Measurements from ENCODE around the gene MUC5AC.

MUC5AC gene

GRCh38 chr11:1225386-1226225 is 67.9 kb downstream of the MUC5AC start:
- H3K4me3 ChIP-seq (ENCODE audit: low read depth, low read length) = no peak overlapping the region
- TF ChIP-seq MAX (IDR thresholded peaks at IDR 0.05; ENCODE audit: low read depth, low read length) (no peak), POLR2A (IDR thresholded peaks at IDR 0.05; ENCODE audit: extremely low read depth, insufficient read length) (no peak), CTCF (IDR thresholded peaks at IDR 0.05; ENCODE audit: low read depth, low read length) (no peak), MYC (IDR thresholded peaks at IDR 0.05; ENCODE audit: low read depth, low read length) (no peak)
- DNase-seq (ENCODE audit: low read depth) = no peak

GRCh38 chr11:1226226-1226985 is 68.7 kb downstream of the MUC5AC start:
- TF ChIP-seq POLR2A (IDR thresholded peaks at IDR 0.05; ENCODE audit: extremely low read depth, insufficient read length) = no peak
- TF ChIP-seq CTCF (IDR thresholded peaks at IDR 0.05; ENCODE audit: low read depth, low read length) = peak; percentile 16
- H3K4me3 ChIP-seq (ENCODE audit: low read depth, low read length) = no peak overlapping the region
- DNase-seq (ENCODE audit: low read depth) = no peak

- DNase-seq (ENCODE audit: low read depth) = no peak
- H3K4me3 ChIP-seq (ENCODE audit: low read depth, low read length) = no peak overlapping the region
- no peak for TF ChIP-seq MYC (IDR thresholded peaks at IDR 0.05; ENCODE audit: low read depth, low read length)
- peak; percentile 10 for TF ChIP-seq CTCF (IDR thresholded peaks at IDR 0.05; ENCODE audit: low read depth, low read length)
- no peak for TF ChIP-seq POLR2A (IDR thresholded peaks at IDR 0.05; ENCODE audit: extremely low read depth, insufficient read length)
Measured at GRCh38 chr11:1226986-1227550, 69.3 kb downstream of the MUC5AC start.

- TF ChIP-seq MAX (IDR thresholded peaks at IDR 0.05; ENCODE audit: low read depth, low read length) (no peak), POLR2A (IDR thresholded peaks at IDR 0.05; ENCODE audit: extremely low read depth, insufficient read length) (no peak), MYC (IDR thresholded peaks at IDR 0.05; ENCODE audit: low read depth, low read length) (no peak), CTCF (IDR thresholded peaks at IDR 0.05; ENCODE audit: low read depth, low read length) (no peak)
- no peak for DNase-seq (ENCODE audit: low read depth)
Measured at GRCh38 chr11:1227551-1228100, 69.9 kb downstream of the MUC5AC start.

GRCh38 chr11:1228101-1228821 is 70.5 kb downstream of the MUC5AC start:
- no peak for DNase-seq (ENCODE audit: low read depth)
- no peak for TF ChIP-seq CTCF (IDR thresholded peaks at IDR 0.05; ENCODE audit: low read depth, low read length)
- no peak overlapping the region for H3K4me3 ChIP-seq (ENCODE audit: low read depth, low read length)

More at GRCh38 chr11:1227551-1228100, 69.9 kb downstream of the MUC5AC start:
- no peak overlapping the region for H3K4me3 ChIP-seq (ENCODE audit: low read depth, low read length)

Data from NB4 (cell line).